HG03442 (cell line): ENCODE measurements around the gene RGN.
"Not testable (repeated sequence)": the region's sequence is repeated elsewhere in the genome, so short reads cannot be mapped to it uniquely, and the experiment has no call there.

Experiments
- ATAC-seq: cut with Tn5 transposase; IDR thresholded peaks from one replicate; pipeline ENCODE4 v1.9.1; 2021; ENCODE audit warnings: mild to moderate bottlenecking, moderate library complexity; ENCODE audit not compliant: unreplicated experiment

RGN gene

DNA sequence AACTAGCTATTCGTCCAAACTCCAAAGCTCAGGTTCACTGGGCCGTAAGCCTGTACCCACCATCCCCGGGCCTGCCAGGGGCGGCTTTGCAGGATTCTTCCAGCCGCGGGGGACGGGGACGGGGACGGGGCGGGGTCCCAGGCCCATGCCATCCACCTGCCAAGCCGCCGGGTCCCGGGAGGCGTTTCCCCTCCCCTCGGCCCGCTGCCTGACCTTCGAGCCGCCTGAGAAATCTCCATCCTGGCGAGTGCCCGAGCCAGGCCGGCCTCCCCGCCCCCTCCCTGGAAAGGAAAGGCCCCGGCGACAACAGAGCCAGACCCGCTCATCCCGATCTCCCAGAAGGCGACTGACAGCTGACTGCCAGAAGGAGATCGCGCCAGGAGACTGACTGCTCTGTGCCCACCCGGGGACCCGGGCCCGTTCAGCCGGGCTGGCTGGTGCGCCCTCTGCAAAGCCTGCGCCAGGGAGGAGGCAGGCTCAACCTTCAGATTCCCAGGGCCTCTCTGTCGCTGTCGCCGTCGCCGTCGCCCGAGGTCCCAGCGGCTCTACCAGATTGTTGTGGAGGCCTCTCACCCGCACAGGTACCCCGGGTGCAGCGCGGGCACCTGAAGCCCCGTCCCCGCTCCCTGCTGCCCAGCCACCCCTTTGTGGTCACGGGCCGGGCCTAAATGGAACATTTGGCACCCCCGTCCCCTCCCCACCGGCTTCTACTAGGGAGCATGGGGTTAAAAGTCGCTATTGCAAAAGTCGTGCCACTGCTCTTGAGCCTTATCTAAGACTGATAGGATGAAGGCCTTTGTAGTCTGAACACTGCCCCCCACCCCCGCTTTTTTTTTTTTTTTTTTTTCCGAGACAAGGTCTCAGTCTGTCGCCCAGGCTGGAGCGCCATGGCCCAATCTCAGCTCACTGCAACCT is at the start of gene RGN:
Gene RGN (plus strand): TSS at position 315 of the 915 bp plus-strand sequence. CDS start 2,702 bp downstream, outside the sequence.
- ATAC-seq, result no peak

DNA sequence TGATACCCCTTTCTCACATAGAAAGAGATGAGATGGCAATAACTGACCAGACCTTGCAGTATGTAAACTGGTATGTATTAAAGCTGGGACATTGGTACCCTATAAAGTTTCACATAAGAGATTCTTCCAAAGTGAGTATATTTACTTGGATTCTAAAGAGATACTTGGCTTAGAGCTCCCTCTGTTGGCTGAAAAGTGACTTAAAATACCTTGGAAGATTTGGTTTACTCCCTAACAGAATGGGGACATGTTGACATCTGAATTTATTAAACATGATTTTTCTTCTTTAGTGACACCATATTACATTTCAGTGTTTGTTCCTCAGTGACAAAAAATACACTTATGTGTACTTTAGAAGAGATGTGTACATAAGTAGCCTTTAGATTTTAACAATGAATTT is 47.9 kb upstream of the RGN start:
- ATAC-seq, result no peak

DNA sequence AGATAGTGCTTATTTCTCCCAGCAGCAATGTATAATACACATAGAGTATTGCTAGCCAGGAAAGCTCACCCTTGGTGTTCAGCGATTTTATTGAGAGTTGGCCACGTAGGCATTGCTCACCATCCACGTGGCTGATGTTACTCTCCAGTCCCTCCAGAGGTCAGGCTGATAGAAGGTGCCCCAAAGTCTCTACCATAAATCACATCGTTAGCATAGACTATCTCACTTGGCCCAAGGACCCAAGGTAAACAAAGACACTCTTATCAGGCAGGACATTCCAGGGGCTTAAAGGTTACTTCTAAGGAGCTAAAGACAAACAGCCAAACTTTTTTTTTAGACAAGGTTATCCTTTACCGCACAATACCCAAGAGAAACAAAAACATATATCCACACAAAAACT is 30.3 kb upstream of the RGN start:
- no peak for ATAC-seq

DNA sequence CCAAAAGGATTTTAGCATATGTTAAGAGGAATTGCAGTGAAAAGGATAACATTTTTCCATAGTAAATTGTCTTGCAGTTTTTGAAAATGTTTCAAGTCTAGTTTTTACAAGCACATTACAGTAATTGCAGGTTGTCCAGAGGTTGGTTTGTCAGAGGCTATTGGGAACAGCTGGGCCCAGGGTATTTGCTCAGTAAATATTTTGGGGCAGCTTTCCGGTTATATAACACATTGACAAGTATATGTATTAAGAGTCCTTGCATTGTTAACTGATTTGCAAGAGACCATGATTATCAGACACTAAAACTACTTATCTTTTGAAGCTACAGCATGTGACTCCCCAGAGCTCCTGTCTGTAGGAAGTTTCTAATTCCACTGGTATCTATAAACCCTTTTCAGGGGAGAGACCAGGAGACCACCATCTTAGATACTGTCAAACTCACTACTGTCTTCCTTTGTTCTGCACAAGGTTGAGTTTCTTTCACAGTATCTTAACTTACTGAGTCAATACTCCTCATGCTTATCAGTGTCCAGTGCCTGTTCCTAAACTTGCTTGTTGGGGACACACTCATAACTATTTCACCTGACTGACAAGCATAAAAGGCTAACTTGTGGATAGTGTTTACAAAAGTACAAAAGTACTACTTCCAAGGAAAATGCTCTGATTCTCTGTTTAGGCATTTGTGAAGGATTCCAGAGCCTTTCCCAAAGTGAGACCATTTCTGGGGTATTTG is 18.9 kb upstream of the RGN start:
- no peak for ATAC-seq

DNA sequence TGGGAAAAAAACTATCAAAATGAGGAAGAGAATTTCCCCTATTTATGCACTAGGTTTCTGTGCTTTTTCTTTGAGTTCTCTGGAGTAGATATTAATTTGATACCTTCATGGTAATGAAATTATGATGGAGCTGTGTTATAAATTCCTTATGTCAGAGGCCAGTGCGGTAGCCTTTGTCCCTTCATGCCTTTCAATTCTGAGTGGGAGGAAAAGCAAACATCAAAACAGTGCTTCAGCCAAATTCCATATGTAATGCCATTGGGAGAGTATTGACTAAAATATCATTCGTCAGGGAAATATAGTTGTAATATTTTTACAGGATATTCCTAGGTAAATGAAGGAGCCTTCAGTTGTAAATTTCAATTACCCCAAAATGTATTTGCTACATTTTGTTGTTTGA is 17.5 kb upstream of the RGN start:
- no peak for ATAC-seq

DNA sequence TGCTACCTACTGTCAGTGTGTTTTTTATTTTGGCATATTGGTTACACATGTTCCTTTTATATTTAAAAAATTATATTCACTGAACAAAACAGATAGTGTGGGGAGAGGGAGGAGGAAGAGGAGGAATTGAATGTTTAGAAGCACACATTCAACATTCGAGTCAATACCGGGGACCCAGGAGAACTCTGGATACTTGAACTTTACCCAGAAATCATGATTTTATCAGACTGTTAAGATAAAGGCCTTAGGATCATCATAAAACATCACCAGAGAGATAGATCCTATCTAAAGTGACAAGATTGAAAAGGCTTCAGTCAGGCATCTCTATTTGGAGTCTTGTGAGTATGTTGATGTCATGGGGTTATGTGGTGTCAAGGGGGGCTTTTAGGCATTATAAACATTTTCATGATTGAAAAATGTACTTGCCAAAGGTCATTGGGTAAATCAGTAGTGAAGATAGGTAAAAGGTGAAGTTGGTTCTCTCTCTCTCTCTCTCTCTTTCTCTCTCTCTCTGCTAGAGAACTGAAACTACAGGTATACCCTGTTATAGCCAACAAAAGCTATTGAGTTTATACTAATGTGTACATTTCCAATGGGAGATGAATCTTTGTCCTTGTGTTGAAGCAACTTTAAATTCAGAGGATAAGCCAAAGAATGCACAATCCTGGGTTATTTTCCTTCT is 16.9 kb upstream of the RGN start:
- ATAC-seq, result no peak

DNA sequence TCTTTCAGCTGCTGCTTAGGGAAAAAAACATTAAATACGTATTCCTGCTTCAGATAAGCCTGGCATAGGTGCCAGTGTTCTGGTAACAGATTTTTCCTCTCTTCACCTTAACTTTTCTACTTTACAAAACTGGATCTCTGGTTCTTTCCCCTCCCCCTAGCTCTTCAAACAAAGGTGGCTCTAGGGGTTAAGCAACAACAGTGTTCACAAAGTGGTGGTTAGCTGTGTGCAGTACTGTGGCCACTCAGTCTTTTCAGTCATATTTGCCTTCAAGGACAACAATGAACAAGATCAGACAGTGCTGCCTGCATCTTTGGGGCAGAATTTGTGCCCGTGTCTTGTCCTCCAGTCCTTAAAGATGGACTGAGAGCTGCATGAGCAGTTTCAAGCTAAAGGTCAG is 15.1 kb upstream of the RGN start:
- no peak for ATAC-seq

DNA sequence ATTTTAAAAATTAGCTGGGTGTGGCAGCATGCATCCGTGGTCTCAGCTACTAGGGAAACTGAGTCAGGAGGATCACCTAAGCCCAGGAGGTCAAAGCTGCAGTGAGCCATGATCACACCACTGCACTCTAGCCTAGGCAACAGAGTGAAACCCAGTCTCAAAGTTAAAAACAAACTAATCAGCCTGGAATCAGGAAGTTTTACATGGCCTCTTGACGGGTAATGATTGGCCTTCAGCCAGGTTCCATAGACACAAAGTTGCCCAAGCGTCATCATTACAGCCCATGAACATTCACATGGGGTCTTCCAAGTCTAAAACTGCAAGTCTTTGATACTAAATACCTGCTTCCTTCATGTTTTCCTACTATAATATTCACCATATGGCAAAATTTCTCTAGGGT is 10.0 kb upstream of the RGN start:
- no peak for ATAC-seq

DNA sequence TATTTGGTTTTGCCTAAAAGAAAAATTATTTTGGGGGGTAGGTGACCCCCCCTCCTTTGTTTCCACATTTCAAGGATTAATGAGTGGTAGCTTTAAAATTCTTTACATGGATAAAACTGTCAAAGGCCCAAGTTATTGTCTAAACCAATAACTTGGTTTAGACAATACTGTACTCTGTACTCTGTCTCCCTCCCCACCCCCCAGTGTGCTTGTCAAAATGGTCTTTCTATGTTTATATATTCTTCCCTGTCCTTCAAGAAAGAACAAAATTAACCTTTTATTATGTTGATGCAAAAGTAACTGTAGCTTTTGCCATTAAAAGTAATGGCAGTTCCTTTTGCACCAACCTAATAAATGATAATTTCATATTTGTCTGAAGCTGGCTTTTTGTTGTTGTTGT is 9.5 kb upstream of the RGN start:
- ATAC-seq, result no peak

DNA sequence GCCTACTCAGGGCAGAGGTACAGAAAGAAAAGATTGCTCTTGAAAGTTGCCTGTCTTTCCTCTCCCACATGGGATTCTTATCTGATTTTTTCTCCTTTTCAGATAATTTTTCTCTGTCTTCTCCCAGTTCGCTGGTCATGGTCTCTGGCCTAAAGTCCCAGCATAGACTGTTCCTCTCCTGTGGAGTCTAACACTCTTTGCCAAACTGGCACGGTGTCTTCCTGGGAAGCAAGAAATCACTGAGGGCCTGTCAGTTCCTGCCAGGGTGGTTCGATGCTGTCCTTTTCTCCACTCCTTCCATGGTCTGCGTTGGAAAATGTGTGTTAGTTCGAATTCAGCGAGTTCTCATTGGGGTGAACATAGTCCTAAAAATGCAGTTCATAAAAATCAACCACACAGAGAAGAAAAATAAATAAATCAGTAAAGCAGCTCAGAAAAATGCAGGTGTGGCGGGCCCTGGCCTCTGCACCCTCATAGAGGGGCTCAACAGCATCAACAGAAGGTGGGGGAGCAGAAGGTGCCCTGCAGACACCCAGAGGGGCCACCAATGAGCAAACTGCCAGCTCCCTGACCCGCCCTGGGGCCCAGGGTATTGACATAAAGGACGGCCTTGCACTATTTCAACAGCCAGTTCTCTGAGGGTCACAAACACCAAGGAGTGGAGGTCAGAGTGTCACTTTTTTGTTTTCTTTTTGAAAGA is 2.1 kb downstream of the RGN start:
- no peak for ATAC-seq

DNA sequence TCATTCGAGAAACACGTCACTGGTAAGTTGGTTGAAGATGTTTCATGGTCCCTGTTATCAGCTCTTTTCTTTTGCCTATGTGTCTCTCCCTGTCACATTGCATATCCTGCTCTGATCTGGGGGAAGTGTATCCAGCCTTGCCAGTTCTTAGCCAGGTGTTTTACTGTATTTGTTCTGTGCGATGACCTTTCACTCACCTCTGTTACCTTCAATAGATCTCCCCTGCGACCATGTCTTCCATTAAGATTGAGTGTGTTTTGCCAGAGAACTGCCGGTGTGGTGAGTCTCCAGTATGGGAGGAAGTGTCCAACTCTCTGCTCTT is 2.6 kb downstream of the RGN start:
- no peak for ATAC-seq

DNA sequence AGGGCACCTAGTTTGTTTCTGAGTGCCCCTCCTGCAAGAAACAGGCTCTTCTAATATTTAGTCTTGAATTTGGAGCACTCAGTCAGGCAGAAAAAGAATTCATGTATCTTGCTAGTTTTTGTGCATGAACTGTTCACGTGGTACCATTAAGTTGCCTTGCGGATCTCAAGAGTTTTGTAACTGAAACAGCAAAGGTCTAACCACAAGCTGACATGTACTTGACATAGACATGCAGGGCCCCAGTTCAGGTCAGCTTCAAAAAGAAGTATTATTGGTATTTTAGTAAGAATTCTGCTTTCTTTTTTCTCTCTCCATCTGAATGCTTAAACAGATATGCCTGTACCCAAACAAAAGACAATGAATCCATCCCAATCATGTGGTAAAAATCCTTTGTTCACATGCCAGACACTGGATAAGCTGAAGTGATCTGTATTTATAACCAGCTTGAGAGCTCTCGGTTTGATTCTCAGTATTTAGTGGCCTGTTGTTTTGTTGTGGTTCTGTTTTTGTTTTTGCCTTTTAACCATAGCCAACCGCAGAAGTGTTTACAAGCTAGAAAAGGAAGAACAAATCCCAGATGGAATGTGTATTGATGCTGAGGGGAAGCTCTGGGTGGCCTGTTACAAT is 13.0 kb downstream of the RGN start:
- no peak for ATAC-seq

DNA sequence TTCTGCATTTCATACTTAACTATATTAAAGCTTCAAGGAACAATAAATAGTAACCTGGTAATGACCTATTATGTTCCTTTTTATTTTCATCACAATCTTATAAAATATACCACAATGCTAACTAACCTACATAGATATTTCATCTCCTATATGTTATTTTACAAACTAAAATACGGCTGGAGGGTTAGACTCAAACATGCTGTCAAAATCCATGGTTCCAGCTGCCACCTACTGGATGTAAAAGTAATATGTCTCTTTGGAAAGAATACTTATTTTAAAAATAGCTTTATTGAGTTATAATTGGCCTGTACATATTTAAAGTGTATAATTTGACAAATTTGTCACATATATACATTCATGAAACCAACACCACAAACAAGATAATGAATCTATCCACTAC is 15.0 kb downstream of the RGN start:
- ATAC-seq, result no peak

DNA sequence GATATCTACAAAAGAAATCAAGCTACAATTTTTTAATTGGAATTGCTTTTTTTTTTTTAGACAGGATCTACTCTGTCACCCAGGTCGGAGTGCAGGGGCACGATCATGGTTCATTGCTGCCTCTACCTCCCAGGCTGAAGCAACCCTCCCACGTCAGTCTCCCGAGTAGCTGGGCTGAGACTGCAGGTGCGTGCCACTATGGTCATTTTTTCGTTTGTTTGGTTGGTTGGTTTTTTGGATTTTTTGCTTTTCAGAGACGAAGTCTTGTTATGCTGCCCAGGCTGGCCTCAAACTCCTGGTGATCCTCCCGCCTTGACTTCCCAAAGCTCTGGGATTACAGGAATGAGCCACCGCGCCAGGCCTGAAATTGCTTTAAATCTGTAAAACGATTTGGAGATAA is 15.6 kb downstream of the RGN start:
- no peak for ATAC-seq

DNA sequence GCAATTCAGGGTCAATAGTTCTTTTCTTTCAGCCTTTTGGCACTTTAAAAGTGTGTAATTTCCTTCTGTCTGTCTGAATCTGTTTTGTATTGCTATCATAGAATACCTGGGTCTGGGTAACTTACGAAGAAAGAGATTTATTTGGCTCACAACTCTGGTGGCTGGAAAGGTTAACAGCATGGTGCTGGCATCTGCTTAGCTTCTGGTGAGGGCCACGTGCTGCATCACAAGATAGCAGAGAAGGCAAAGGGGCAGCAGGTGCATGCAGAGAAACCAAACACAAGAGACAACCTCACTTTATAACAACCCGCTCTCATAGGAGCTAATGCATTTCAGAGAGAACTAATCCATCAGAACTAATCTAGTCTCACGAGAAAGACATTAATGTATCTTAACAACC is 18.8 kb downstream of the RGN start:
- no peak for ATAC-seq

DNA sequence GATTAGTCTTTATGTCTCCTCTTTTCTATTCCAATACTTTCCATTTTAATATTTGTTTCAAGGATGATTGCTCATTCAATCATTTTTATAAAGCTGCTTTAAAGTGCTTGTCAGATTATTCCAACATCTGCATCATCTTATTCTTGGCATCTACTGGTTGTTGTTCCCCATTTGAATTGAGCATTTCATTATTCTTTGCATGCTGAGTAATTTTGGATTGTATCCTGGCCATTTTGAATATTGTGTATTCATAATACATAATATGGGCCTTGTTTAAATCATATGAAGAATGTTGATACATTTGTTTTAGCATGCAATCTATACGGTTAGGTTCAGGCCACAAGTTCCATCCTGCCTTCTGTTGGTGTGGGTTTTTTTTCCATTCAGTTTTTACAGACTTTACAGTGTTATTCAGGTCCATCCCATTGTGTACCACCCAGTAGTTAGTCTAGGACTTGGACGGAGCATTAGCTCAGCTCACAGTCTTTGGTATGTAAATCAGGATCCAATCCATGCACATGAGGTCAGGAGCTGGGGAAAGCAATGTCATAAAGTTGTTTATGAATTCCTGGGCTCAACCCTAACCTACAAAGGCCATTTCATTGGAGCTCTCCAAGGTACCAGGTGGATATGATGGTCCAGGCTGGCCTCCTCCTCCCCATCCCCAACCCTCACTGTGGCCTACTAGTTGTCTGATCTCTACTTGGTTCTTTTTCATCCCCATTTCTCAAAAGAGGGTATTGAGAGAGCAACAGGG is 20.3 kb downstream of the RGN start:
- no peak for ATAC-seq

DNA sequence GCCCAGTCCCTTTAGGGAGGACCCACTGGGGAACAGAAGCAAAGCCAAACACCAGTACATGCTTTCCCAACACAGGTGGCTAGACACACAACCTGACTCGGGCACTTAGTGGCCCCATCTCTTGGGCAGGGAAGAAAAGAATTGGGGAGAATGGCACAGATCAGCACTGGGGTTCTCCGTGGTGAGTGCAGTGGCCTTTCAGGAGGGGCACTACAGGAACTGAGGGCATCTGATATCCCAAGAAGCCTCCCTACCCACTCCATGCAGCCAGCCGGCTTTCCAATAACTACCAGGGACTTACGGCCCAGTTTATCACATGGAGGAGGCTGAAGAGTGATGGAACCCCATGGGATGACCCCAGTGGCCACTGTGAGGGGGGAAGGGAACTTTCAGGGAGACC is 23.0 kb downstream of the RGN start:
- no peak for ATAC-seq

DNA sequence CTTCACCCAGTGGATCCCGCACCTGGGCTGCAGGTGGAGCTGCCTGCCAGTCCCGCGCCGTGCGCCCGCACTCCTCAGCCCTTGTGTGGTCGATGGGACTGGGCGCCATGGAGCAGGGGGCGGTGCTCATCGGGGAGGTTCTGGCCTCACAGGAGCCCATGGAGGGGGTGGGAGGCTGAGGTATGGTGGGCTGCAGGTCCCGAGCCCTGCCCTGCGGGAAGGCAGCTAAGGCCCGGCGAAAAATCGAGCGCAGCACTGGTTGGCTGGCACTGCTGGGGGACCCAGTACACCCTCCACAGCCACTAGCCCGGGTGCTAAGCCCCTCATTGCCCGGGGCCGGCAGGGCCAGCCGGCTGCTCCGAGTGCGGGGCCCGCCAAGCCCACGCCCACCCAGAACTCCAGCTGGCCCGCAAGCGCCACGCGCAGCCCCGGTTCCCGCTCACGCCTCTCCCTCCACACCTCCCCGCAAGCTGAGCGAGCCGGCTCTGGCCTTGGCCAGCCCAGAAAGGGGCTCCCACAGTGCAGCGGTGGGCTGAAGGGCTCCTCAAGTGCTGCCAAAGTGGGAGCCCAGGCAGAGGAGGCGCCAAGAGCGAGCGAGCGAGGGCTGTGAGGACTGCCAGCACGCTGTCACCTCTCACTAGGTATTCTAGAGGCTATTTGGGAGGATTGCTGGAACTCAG is 32.8 kb downstream of the RGN start:
- ATAC-seq, result not testable (repeated sequence)

DNA sequence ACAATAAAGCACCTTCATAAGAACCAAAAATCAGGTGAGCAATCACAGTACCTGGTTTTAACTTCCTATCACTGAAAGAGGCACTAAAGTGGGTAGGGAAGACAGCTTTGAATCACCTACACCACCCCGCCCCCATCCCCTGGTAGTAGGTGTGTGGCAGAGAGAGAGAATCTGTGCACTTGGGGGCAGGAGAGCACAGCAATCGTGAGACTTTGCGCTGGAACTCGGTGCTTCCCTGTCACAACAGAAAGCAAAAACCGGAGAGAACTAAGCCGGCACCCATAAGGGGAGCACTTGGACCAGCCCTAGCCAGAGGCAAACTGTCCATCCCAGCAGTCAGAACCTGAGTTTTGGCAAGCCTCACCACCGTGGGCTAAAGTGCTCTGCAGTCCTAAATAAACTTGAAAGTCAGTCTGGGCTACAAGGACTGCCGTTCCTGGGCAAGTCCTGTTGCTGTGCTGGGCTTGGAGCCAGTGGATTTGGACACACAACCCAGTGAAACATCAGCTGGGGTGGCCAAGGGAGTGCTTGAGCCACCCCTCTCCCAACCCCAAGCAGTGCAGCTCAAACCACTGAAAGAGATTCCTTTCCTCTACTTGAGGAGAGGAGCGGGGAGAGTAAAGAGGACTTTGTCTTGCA is 34.2 kb downstream of the RGN start:
- no peak for ATAC-seq
